Progenitor cell of endocrine pancreas (in vitro differentiated cells): ENCODE measurements around the gene ASNS. TPM values are rescaled to one million over a fixed set of nuclear protein-coding genes. Genes with fewer than 3 reads are reported as not detected.

Experiments
- DNase-seq: peaks from one replicate; pipeline ENCODE4 v3.0.0; 2021; ENCODE audit warnings: low spot score; ENCODE audit not compliant: unreplicated experiment
- H3K27ac Mint-ChIP-seq: 2 replicates; pipeline ENCODE4 v1.8.0; 2021; ENCODE audit warnings: mild to moderate bottlenecking, moderate library complexity, mixed read lengths
- H3K27me3 Mint-ChIP-seq: 2 replicates; pipeline ENCODE4 v1.8.0; 2021; ENCODE audit warnings: mixed read lengths
- H3K36me3 Mint-ChIP-seq: 2 replicates; pipeline ENCODE4 v1.8.0; 2022; ENCODE audit warnings: mixed read lengths; ENCODE audit not compliant: insufficient read depth
- H3K4me1 Mint-ChIP-seq: 2 replicates; pipeline ENCODE4 v1.8.0; 2021; ENCODE audit warnings: low read depth, mixed read lengths
- H3K4me3 Mint-ChIP-seq: 2 replicates; pipeline ENCODE4 v1.8.0; 2021; ENCODE audit warnings: low read depth, mild to moderate bottlenecking, moderate library complexity, mixed read lengths
- H3K9me3 Mint-ChIP-seq: 2 replicates; pipeline ENCODE4 v1.8.0; 2021; ENCODE audit warnings: low read depth, mixed read lengths
- CTCF ChIP-seq: fragments of 200-600 bp; sonication (generic); IDR thresholded peaks from one replicate; pipeline ENCODE4 v1.5.0; 2021; ENCODE audit warnings: antibody characterized with exemption, mild to moderate bottlenecking; ENCODE audit not compliant: unreplicated experiment
- total RNA-seq: library from RNA; stranded (reverse); gene quantifications from 2 replicates; pipeline ENCODE4 v1.2.1, GENCODE V29; 2021

Gene ASNS
- total RNA-seq, 1 donor from 2014 or later: 104 TPM

- Mint-ChIP-seq H3K27ac (no peak overlapping the region), H3K9me3 (no peaks in the 10 kb centered on the region), H3K36me3 (no peaks in the 10 kb centered on the region), H3K4me3 (no peak overlapping the region), H3K4me1 (peaks cover 2% of the 10 kb centered on the region), H3K27me3 (peaks cover 11% of the 10 kb centered on the region)
- peak; percentile 51 for DNase-seq
- TF ChIP-seq CTCF: peak; percentile 74
These were observed 36.7 kb downstream of the ASNS start for GRCh38 chr7:97835296-97836138.

DNA sequence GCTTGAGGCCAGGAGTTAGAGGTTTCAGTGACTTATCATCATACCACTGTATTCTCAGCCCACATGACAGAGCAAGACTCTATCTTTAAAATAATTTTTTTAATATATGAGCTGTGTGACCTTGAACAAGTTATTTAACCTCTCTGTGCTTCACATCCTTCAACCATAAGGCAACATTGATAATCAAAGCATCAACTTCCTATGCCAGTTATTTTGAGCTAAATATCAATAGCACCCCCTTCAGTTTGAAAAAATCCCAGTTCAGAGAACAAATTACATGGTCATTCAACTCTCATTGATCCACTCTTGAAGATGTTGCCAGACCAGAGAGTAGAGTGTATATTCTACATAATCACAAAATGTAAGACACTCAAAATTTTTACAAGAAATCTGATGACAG lies 53.0 kb downstream of the ASNS start:
- no peak for TF ChIP-seq CTCF
- Mint-ChIP-seq H3K4me3 (no peak overlapping the region), H3K4me1 (no peaks in the 10 kb centered on the region), H3K9me3 (peaks cover 4% of the 10 kb centered on the region), H3K27me3 (no peaks in the 10 kb centered on the region), H3K27ac (no peak overlapping the region), H3K36me3 (no peaks in the 10 kb centered on the region)
- no peak for DNase-seq

- Mint-ChIP-seq H3K4me3 (no peak overlapping the region), H3K27me3 (no peaks in the 10 kb centered on the region), H3K9me3 (peaks cover 7% of the 10 kb centered on the region), H3K36me3 (no peaks in the 10 kb centered on the region), H3K27ac (no peak overlapping the region), H3K4me1 (no peaks in the 10 kb centered on the region)
- no peak for TF ChIP-seq CTCF
- no peak for DNase-seq
These were observed 54.0 kb downstream of the ASNS start for GRCh38 chr7:97818066-97818663.

Other genes with a start within 250 kb of the ASNS start
- not detected in 2 replicates for gene TAC1, start 140.3 kb downstream of the ASNS start, total RNA-seq
- not detected in 2 replicates for gene OCM2, start 117.8 kb upstream of the ASNS start, total RNA-seq
- gene LMTK2, start 234.5 kb upstream of the ASNS start, total RNA-seq: 31.0 and 32.3 TPM in 2 replicates